Panc1 (cell line): ENCODE measurements around the gene SOWAHC. TPM values are rescaled to one million over a fixed set of nuclear protein-coding genes. Genes with fewer than 3 reads are reported as not detected.

Source experiments
- ATAC-seq: fragments of 200-7000 bp; cut with Tn5 transposase; 2 replicates; pipeline ENCODE4 v1.9.1; 2020; ENCODE audit warnings: mild to moderate bottlenecking, moderate library complexity
- BruUV-seq: library from RNA; stranded (reverse); fragments of 400-500 nt; replicated peaks from 2 replicates; lab custom pipeline; 2021; lab: Mats Ljungman, UMichigan
- CTCF ChIA-PET: fragments of 300-600 bp; sonication (Branson Sonifier 250); formaldehyde crosslinking; loops from one replicate; lab custom pipeline; 2022; ENCODE audit warnings: antibody characterized with exemption; lab: Charles Lee
- POLR2A ChIA-PET: fragments of 300-600 bp; sonication (Branson Sonifier 250); formaldehyde crosslinking; loops from one replicate; lab custom pipeline; 2022; ENCODE audit warnings: antibody characterized with exemption; lab: Charles Lee
- DNase-seq: peaks from one replicate; pipeline ENCODE4 v3.0.0-alpha.2; 2010; ENCODE audit warnings: low read depth, low spot score
- H3K27ac ChIP-seq: 2 replicates; pipeline ENCODE4 v1.5.1; 2011; ENCODE audit warnings: mild to moderate bottlenecking, low read length, inconsistent platforms
- H3K27me3 ChIP-seq: fragments of 200-500 bp; sonication (Bioruptor generic); 2 replicates; pipeline ENCODE4 v1.6.0; 2014; ENCODE audit warnings: low read length, inconsistent platforms; ENCODE audit not compliant: control insufficient read depth, insufficient read depth
- H3K36me3 ChIP-seq: fragments of 200-500 bp; sonication (Bioruptor generic); 2 replicates; pipeline ENCODE4 v1.5.1; 2014; ENCODE audit warnings: inconsistent platforms, mild to moderate bottlenecking, low read length, moderate library complexity; ENCODE audit not compliant: control insufficient read depth, insufficient read depth
- H3K4me1 ChIP-seq: 2 replicates; pipeline ENCODE4 v1.5.1; 2011; ENCODE audit warnings: inconsistent platforms, mild to moderate bottlenecking, low read length, moderate library complexity; ENCODE audit not compliant: control insufficient read depth, insufficient read depth
- H3K4me3 ChIP-seq, 2 experiments: 2 replicates each; pipeline ENCODE4 v1.5.1; 2011 to 2012; ENCODE audit warnings: low read depth in 2 of 2, low read length in 2 of 2, mild to moderate bottlenecking in 2 of 2, inconsistent platforms in 1 of 2, moderate library complexity in 1 of 2
- H3K9me3 ChIP-seq: fragments of 200-500 bp; sonication (Bioruptor generic); 2 replicates; pipeline ENCODE4 v1.5.1; 2014; ENCODE audit warnings: low read depth, mild to moderate bottlenecking, inconsistent platforms, low read length, moderate library complexity; ENCODE audit not compliant: control insufficient read depth, insufficient read depth
- POLR2AphosphoS5 ChIP-seq: IDR thresholded peaks from 2 replicates; pipeline ENCODE4 v1.6.1; 2012; ENCODE audit warnings: mild to moderate bottlenecking, low read depth, low read length, moderate library complexity
- SIN3A ChIP-seq: IDR thresholded peaks from 2 replicates; pipeline ENCODE4 v1.6.1; 2012; ENCODE audit warnings: low read depth, mild to moderate bottlenecking, low read length, moderate library complexity, borderline replicate concordance; ENCODE audit not compliant: insufficient read depth
- TCF7L2 ChIP-seq: IDR thresholded peaks from 2 replicates; pipeline ENCODE4 v1.6.1; 2011; ENCODE audit warnings: mild to moderate bottlenecking, low read depth, low read length, inconsistent platforms
- in situ Hi-C: cut with HindIII; loops from 2 replicates; pipeline ENCODE4 v1.10.0; 2016; ENCODE audit warnings: low sequenced_read_pairs, low pct_unique_long_range_greater_than_20kb
- intact Hi-C: fragments of 100-400 bp; cut with micrococcal nuclease; formaldehyde crosslinking; loops from one replicate; pipeline ENCODE4 v1.10.0; 2022; ENCODE audit not compliant: unreplicated experiment
- total RNA-seq: library from RNA; stranded (reverse); gene quantifications from one replicate; pipeline ENCODE4 v1.2.1, GENCODE V29; 2021; ENCODE audit not compliant: unreplicated experiment
- TF ChIP-seq, protein P1 (sequence below), 2 experiments: IDR thresholded peaks; 2 replicates each; pipeline ENCODE4 v1.6.1; 2011 to 2012; ENCODE audit warnings: low read depth in 2 of 2, control low read depth in 1 of 2, low read length in 1 of 2, mild to moderate bottlenecking in 1 of 2, moderate library complexity in 1 of 2; ENCODE audit not compliant: insufficient read depth in 1 of 2
- TF ChIP-seq, protein P2 (sequence below): fragments of 450-650 bp; IDR thresholded peaks from 2 replicates; pipeline ENCODE4 v1.5.1; 2017; ENCODE audit warnings: mild to moderate bottlenecking

Gene SOWAHC
- total RNA-seq, 1 experiment from 2014 or later, result 23.4 TPM

DNA sequence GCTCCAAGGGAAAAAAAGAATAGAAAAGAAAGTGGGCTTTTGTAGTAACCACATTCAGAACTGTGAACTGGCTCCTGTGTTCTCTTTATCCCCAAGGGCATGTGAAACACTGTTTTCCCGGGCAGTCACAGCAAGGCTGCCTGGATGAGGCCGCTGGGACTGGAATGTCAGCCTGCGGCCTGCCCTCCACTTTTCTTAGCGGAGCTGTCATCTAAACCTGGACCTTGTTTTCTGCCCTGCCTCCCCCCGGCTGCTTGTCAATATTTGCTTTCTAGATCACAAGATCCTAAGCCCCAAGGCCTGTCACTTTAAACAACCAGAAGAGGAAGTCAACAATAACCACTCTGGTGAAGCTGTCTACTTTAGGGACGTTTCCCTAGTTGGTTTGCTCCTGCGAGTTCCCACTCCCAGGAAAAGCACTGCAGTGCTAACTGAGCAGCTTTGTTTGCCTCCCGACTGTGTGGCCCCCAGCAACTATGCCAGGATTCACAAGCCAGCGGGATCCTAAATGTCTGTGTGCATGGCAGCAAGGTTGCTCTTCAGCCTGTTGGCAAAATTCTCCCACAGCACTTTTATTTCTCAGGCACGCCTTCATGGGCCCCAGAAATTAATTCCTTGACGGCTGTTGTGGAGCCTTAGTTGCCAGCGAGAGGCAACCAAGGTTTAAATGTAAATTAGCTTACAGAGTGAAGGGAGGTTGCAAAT lies 30.6 kb downstream of the SOWAHC start:
- no peak for TF ChIP-seq SIN3A
- TF ChIP-seq POLR2AphosphoS5, result no peak
- TF ChIP-seq, protein P1, sequence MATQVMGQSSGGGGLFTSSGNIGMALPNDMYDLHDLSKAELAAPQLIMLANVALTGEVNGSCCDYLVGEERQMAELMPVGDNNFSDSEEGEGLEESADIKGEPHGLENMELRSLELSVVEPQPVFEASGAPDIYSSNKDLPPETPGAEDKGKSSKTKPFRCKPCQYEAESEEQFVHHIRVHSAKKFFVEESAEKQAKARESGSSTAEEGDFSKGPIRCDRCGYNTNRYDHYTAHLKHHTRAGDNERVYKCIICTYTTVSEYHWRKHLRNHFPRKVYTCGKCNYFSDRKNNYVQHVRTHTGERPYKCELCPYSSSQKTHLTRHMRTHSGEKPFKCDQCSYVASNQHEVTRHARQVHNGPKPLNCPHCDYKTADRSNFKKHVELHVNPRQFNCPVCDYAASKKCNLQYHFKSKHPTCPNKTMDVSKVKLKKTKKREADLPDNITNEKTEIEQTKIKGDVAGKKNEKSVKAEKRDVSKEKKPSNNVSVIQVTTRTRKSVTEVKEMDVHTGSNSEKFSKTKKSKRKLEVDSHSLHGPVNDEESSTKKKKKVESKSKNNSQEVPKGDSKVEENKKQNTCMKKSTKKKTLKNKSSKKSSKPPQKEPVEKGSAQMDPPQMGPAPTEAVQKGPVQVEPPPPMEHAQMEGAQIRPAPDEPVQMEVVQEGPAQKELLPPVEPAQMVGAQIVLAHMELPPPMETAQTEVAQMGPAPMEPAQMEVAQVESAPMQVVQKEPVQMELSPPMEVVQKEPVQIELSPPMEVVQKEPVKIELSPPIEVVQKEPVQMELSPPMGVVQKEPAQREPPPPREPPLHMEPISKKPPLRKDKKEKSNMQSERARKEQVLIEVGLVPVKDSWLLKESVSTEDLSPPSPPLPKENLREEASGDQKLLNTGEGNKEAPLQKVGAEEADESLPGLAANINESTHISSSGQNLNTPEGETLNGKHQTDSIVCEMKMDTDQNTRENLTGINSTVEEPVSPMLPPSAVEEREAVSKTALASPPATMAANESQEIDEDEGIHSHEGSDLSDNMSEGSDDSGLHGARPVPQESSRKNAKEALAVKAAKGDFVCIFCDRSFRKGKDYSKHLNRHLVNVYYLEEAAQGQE (IDR thresholded peaks at IDR 0.05; ENCODE audit: insufficient read depth in 1 of 2, low read depth in 2 of 2, low read length in 1 of 2), result no peak
- TF ChIP-seq, protein P2, sequence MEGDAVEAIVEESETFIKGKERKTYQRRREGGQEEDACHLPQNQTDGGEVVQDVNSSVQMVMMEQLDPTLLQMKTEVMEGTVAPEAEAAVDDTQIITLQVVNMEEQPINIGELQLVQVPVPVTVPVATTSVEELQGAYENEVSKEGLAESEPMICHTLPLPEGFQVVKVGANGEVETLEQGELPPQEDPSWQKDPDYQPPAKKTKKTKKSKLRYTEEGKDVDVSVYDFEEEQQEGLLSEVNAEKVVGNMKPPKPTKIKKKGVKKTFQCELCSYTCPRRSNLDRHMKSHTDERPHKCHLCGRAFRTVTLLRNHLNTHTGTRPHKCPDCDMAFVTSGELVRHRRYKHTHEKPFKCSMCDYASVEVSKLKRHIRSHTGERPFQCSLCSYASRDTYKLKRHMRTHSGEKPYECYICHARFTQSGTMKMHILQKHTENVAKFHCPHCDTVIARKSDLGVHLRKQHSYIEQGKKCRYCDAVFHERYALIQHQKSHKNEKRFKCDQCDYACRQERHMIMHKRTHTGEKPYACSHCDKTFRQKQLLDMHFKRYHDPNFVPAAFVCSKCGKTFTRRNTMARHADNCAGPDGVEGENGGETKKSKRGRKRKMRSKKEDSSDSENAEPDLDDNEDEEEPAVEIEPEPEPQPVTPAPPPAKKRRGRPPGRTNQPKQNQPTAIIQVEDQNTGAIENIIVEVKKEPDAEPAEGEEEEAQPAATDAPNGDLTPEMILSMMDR, result no peak
- no peak for TF ChIP-seq TCF7L2
- no peaks in the 10 kb centered on the region for H3K36me3 ChIP-seq
- ChIA-PET CTCF (no interaction called here), POLR2A (no interaction called here)
- no TSS peak for BruUV-seq
- H3K9me3 ChIP-seq, result no peaks in the 10 kb centered on the region
- ATAC-seq, result peak; percentile 80
- no peak for DNase-seq
- H3K27me3 ChIP-seq, result no peaks in the 10 kb centered on the region
- H3K4me1 ChIP-seq, result peaks cover 14% of the 10 kb centered on the region
- 0 out of 4 replicates have a peak overlapping the region, but pooled peaks of 1 of the 2 experiments have one; percentile 15 for H3K4me3 ChIP-seq
- in situ Hi-C loops (no loop called here), intact Hi-C loops (no loop called here)
- peak overlapping the region; percentile 34; the same call in 1 of the 2 replicates for H3K27ac ChIP-seq

DNA sequence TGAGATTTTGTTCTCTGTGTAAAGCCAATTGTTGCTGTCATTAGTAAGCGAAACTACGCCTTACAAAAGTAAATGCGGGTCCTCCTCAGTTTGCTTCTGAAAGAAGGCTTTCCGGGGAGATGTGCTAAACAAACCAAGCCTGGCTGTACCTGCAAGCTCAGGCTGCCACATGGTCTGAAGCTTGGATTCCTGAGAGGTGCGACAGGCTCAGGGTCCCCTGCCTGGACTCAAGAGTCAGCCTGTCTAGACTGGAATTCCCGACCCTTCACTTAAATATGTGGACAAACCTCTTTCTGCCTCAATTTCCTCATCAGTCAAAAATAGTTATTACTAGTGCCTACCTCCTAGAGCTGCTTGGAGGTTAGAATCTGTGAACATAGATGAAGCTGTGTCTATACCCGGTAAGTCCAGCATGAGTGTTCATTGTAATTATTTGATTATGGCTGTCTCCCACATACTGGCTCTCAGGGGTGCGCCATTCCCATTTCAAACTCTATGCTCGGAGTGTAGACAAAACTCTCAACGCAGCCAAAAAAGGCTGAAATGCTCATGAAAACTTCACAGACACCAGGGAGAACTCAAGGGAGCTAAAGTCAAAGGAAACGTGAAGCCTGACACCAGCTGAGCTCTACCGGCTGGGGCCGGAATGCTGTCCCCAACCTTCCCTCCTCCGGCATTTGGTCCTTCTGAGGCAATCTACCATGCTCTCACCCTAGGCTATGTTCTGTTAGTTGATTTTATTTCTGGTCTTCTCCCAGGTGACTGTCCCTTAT lies 31.4 kb downstream of the SOWAHC start:
- no peak for TF ChIP-seq TCF7L2
- TF ChIP-seq, protein P2, result no peak
- TF ChIP-seq, protein P1 (IDR thresholded peaks at IDR 0.05; ENCODE audit: insufficient read depth in 1 of 2, low read depth in 2 of 2, low read length in 1 of 2), result no peak
- no peak for TF ChIP-seq SIN3A
- TF ChIP-seq POLR2AphosphoS5, result no peak
- ChIA-PET CTCF (no interaction called here), POLR2A (no interaction called here)
- Histone ChIP-seq H3K27ac (peak overlapping the region; percentile 27; the same call in 1 of the 2 replicates), H3K36me3 (no peaks in the 10 kb centered on the region), H3K27me3 (no peaks in the 10 kb centered on the region), H3K9me3 (no peaks in the 10 kb centered on the region), H3K4me1 (peaks cover 14% of the 10 kb centered on the region), H3K4me3 (no peak overlapping the region)
- DNase-seq, result no peak
- BruUV-seq, result no TSS peak
- intact Hi-C loops, result no loop called here
- in situ Hi-C loops, result no loop called here
- ATAC-seq, result peak; percentile 28; the same call in 1 of the 2 replicates
